Testis (tissue), 3 donors: ENCODE measurements around the gene NPAS3. TPM values are rescaled to one million over a fixed set of nuclear protein-coding genes. Genes with fewer than 3 reads are reported as not detected.

ENCODE experiments used
- DNase-seq: peaks from one replicate; pipeline ENCODE4 v3.0.0-alpha.2; 2019
- H3K27ac ChIP-seq, 2 donors: fragments of 200-600 bp; sonication (generic); one replicate each; pipeline ENCODE4 v1.5.1; 2019
- H3K27me3 ChIP-seq: fragments of 200-600 bp; sonication (generic); one replicate; pipeline ENCODE4 v1.5.1; 2019
- H3K36me3 ChIP-seq: fragments of 200-600 bp; sonication (generic); one replicate; pipeline ENCODE4 v1.5.1; 2017; ENCODE audit warnings: low read depth; ENCODE audit errors: missing control alignments
- H3K4me1 ChIP-seq: fragments of 200-600 bp; sonication (generic); one replicate; pipeline ENCODE4 v1.5.1; 2019
- H3K4me3 ChIP-seq, 2 donors: fragments of 200-600 bp; sonication (generic); one replicate each; pipeline ENCODE4 v1.5.1; 2017 to 2019
- H3K9me3 ChIP-seq: fragments of 200-600 bp; sonication (generic); one replicate; pipeline ENCODE4 v1.5.1; 2017
- POLR2A ChIP-seq: fragments of 450-650 bp; IDR thresholded peaks from one replicate; pipeline ENCODE4 v1.6.1; 2017; ENCODE audit warnings: antibody characterized with exemption, mild to moderate bottlenecking, moderate library complexity
- WGBS, 2 donors: methylation state at CpG; one replicate each; pipeline ENCODE4 v1.1.5; 2018; 5-methylcytosine and 5-hydroxymethylcytosine counted together
- intact Hi-C: fragments of 100-400 bp; cut with DNase I; formaldehyde crosslinking; loops from one replicate; pipeline ENCODE4 v1.15.1; 2023; ENCODE audit warnings: low total_unique reads
- polyA plus RNA-seq: library from polyadenylated mRNA; stranded (reverse); fragments of 350-450 nt; fragmentation: Illumina TruSeq; extraction: RNeasy Lipid Tissue Mini Kit (QIAGEN cat#74804); gene quantifications from one replicate; pipeline ENCODE4 v1.2.3, GENCODE V29; 2014; ENCODE audit warnings: low read depth, low replicate concordance; ENCODE audit not compliant: insufficient read depth
- total RNA-seq, 2 donors: library from RNA; depleted of rRNA; stranded (reverse); fragments of >200 nt; gene quantifications; one replicate each; pipeline ENCODE4 v1.2.3, GENCODE V29; 2016
- TF ChIP-seq, protein P1 (sequence below), 3 experiments: fragments of 450-650 bp in 2 of 3; fragments of 200-600 bp in 1 of 3; sonication (generic) in 1 of 3; IDR thresholded peaks; one replicate each; pipeline ENCODE4 v1.5.1; 2016 to 2019; ENCODE audit warnings: antibody characterized with exemption in 3 of 3, mild to moderate bottlenecking in 2 of 3, moderate library complexity in 1 of 3

NPAS3 gene
- total and polyA plus RNA-seq, 3 donors from 2014 or later, result 1.1 to 3.7 (median 1.8) TPM

DNA sequence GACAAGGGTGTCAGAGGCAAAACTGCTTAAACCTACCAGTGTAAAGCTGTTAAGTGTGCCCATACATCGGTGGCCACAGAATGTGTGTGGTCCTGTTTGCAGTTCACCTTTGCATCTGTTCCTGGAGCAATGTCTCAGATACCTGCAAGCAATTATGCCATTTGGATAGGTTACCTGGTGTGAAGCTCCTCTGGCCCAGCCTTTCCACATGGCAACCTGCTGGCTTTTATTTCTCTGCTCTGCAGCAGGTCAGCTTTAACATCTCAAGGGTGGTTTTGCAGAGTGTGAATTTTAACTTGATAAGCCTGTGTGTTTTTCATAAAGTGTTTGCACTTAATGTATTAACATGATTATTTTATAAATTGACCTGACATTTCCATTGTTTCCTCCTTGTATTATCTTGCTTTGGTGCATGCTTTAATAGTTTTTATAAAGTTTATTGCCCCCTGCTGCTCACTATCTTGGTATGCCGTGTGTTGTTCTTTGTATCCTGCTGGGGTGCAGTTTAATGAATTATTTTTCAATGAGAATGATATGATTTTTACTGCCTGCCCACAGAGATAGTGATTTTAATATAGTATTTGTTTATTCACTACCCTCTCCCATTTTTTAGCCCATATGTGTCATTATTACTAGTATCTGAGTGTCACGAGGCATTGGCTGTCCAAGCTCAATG is 403.8 kb downstream of the NPAS3 start:
- H3K27me3 ChIP-seq, result no peaks in the 10 kb centered on the region
- intact Hi-C loops, result no loop called here
- H3K9me3 ChIP-seq, result no peaks in the 10 kb centered on the region
- H3K4me1 ChIP-seq, result no peaks in the 10 kb centered on the region
- H3K27ac ChIP-seq, result no peak overlapping the region
- 78 to 82% methylated on average over 3 of the region's 3 CpGs for WGBS, 2 donors
- no peak for DNase-seq
- no peaks in the 10 kb centered on the region for H3K36me3 ChIP-seq
- TF ChIP-seq, protein P1, sequence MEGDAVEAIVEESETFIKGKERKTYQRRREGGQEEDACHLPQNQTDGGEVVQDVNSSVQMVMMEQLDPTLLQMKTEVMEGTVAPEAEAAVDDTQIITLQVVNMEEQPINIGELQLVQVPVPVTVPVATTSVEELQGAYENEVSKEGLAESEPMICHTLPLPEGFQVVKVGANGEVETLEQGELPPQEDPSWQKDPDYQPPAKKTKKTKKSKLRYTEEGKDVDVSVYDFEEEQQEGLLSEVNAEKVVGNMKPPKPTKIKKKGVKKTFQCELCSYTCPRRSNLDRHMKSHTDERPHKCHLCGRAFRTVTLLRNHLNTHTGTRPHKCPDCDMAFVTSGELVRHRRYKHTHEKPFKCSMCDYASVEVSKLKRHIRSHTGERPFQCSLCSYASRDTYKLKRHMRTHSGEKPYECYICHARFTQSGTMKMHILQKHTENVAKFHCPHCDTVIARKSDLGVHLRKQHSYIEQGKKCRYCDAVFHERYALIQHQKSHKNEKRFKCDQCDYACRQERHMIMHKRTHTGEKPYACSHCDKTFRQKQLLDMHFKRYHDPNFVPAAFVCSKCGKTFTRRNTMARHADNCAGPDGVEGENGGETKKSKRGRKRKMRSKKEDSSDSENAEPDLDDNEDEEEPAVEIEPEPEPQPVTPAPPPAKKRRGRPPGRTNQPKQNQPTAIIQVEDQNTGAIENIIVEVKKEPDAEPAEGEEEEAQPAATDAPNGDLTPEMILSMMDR (IDR thresholded peaks at IDR 0.05), result no peak
- TF ChIP-seq POLR2A, result no peak
- no peak overlapping the region for H3K4me3 ChIP-seq

DNA sequence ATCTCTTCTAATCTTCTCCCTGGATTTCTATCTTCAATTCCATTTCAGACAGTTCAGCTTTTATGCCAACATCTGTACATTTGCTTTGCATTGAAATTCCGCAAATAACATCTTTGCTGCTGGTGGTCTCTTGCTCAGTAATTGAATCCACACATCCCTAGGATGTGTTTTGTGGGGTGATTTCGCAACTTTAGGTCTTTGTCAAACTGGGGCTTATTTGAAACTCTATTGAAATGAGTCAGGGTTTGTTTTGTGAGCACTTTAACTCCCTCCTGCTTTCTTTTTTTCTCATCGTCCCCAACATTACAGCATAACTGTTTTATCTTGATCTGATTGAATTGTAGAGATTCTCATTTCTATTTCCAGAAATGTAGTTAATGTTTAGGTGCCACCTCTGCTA is 404.3 kb downstream of the NPAS3 start:
- 88% methylated on average over 3 of the region's 3 CpGs for WGBS, 2 donors
- intact Hi-C loops, result no loop called here
- TF ChIP-seq, protein P1 (IDR thresholded peaks at IDR 0.05), result no peak
- TF ChIP-seq POLR2A, result no peak
- Histone ChIP-seq H3K4me1 (no peaks in the 10 kb centered on the region), H3K27me3 (no peaks in the 10 kb centered on the region), H3K4me3 (no peak overlapping the region), H3K36me3 (no peaks in the 10 kb centered on the region), H3K9me3 (no peaks in the 10 kb centered on the region), H3K27ac (no peak overlapping the region)
- DNase-seq, result no peak

DNA sequence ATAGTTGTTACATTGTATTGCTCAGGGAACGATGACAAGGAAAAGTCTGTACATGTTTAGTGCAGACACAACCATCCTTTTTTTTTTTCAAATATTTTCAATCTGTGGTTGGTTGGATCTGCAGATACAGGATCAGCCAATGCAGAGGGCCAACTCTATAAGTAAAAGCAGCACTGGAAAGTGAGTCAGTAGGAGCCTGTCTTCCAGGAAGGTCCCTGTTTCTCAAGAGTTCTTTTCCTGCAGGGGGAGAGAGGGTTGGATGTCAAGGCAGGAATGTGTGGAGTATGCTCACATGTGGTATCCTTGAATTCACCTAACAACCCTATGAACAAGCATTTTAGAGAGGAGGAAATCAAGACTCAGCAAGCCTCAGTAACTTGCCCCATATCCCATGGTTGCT is 409.1 kb downstream of the NPAS3 start:
- Histone ChIP-seq H3K36me3 (no peaks in the 10 kb centered on the region), H3K27me3 (no peaks in the 10 kb centered on the region), H3K4me1 (no peaks in the 10 kb centered on the region), H3K9me3 (no peaks in the 10 kb centered on the region), H3K4me3 (no peak overlapping the region), H3K27ac (no peak overlapping the region)
- 72 to 77% methylated on average over 1 of the region's 1 CpG for WGBS, 2 donors
- TF ChIP-seq POLR2A, result no peak
- TF ChIP-seq, protein P1 (IDR thresholded peaks at IDR 0.05), result no peak
- intact Hi-C loops, result no loop called here
- no peak for DNase-seq

DNA sequence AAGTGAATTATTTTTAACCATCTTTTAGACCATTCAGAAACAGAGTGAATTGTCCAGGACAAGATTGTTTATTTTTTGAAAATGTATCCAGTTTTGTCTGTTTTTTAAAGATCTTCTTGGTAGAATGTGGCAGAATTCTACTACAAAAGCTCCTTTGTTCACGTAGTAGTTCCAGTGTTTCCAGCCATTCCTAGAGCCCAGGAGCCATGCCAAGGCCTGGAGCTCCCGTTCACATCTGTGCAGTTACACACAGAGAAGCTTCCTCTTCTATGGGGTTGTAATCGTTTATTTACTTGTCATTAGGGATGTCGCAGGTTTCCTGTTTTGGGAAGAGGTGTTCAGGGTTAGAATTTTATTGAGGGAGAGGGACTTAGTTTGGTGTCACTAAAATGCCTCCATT is 409.8 kb downstream of the NPAS3 start:
- DNase-seq, result peak; percentile 41
- no peaks in the 10 kb centered on the region for H3K36me3 ChIP-seq
- intact Hi-C loops, result no loop called here
- H3K27ac ChIP-seq, result no peak overlapping the region
- TF ChIP-seq POLR2A, result no peak
- TF ChIP-seq, protein P1 (IDR thresholded peaks at IDR 0.05), result no peak
- H3K9me3 ChIP-seq, result no peaks in the 10 kb centered on the region
- WGBS, 2 donors, result 60 to 92% methylated on average over 4 of the region's 4 CpGs
- H3K4me1 ChIP-seq, result no peaks in the 10 kb centered on the region
- no peaks in the 10 kb centered on the region for H3K27me3 ChIP-seq
- H3K4me3 ChIP-seq, result no peak overlapping the region

DNA sequence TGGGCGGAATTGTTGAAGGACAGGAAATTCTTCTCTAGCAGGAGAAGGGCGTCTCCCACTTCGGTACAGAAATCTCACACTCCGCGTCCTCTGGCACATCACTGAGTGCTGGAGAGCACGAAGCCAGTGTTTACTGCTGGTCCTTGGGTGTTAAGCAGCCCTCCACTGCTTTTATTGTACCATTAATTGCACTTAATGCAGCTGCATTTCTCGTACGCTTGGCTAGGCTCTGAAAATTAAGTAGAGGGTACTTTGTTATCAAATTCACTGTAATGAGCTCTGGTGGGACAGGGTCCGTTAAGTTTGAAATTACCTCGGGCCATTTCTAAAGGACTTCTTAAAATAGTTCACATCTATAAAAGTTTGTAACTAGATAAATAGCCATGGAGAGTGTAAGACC is 411.2 kb downstream of the NPAS3 start:
- TF ChIP-seq, protein P1 (IDR thresholded peaks at IDR 0.05), result no peak
- TF ChIP-seq POLR2A, result no peak
- intact Hi-C loops, result no loop called here
- 73 to 81% methylated on average over 10 of the region's 10 CpGs for WGBS, 2 donors
- Histone ChIP-seq H3K4me3 (no peak overlapping the region), H3K4me1 (no peaks in the 10 kb centered on the region), H3K36me3 (no peaks in the 10 kb centered on the region), H3K9me3 (no peaks in the 10 kb centered on the region), H3K27me3 (no peaks in the 10 kb centered on the region), H3K27ac (no peak overlapping the region)
- no peak for DNase-seq
